Subcutaneous adipose tissue (tissue), 4 donors: Measurements from ENCODE around the gene ANKRD35. TPM values are rescaled to one million over a fixed set of nuclear protein-coding genes. Genes with fewer than 3 reads are reported as not detected.

Experiments
- CTCF ChIP-seq: fragments of 450-650 bp; IDR thresholded peaks from one replicate; pipeline ENCODE4 v1.5.1; 2016; ENCODE audit warnings: low read depth, mild to moderate bottlenecking, control low read depth, antibody characterized with exemption, moderate library complexity
- total RNA-seq, 4 donors: library from RNA; depleted of rRNA; stranded (reverse); fragments of >200 nt; gene quantifications; one replicate each; pipeline ENCODE4 v1.1.0, GENCODE V29; 2016

ANKRD35 gene
- total RNA-seq, 4 donors from 2014 or later, result 1.6 to 7.0 (median 4.5) TPM

- no peak for TF ChIP-seq CTCF
Measured at GRCh38 chr1:145901312-145902021, 15.8 kb upstream of the ANKRD35 start.

GRCh38 chr1:145898756-145899155, 13.1 kb upstream of the ANKRD35 start:
- TF ChIP-seq CTCF, result no peak

GRCh38 chr1:145897969-145898368, 12.3 kb upstream of the ANKRD35 start:
- TF ChIP-seq CTCF, result no peak

GRCh38 chr1:145895471-145895870, 9.8 kb upstream of the ANKRD35 start:
- no peak for TF ChIP-seq CTCF

- no peak for TF ChIP-seq CTCF
Measured at GRCh38 chr1:145893306-145894055, 7.8 kb upstream of the ANKRD35 start.

- TF ChIP-seq CTCF, result no peak
Measured at GRCh38 chr1:145892486-145893087, 6.9 kb upstream of the ANKRD35 start.
